SJSA1 (cell line): ENCODE data around the gene HIF1A. TPM values are rescaled to one million over a fixed set of nuclear protein-coding genes. Genes with fewer than 3 reads are reported as not detected.

Experiments used
- DNase-seq, 2 experiments: peaks; one replicate each; pipeline ENCODE4 v3.0.0-alpha.2; 2015 to 2020; ENCODE audit warnings: low spot score in 2 of 2, low read depth in 1 of 2
- H3K27ac ChIP-seq: fragments of 250-450 bp; sonication (Bioruptor Pico); 2 replicates; pipeline ENCODE4 v1.5.1; 2020; ENCODE audit warnings: mild to moderate bottlenecking, moderate library complexity
- H3K27me3 ChIP-seq: fragments of 250-450 bp; sonication (Bioruptor Pico); replicated peaks from 2 replicates; pipeline ENCODE4 v1.5.1; 2020; ENCODE audit warnings: mild to moderate bottlenecking, moderate library complexity
- H3K36me3 ChIP-seq: fragments of 250-450 bp; sonication (Bioruptor Pico); 2 replicates; pipeline ENCODE4 v1.5.1; 2020; ENCODE audit warnings: mild to moderate bottlenecking
- H3K4me1 ChIP-seq: fragments of 250-450 bp; sonication (Bioruptor Pico); replicated peaks from 2 replicates; pipeline ENCODE4 v1.6.1; 2021; ENCODE audit warnings: mild to moderate bottlenecking
- H3K4me3 ChIP-seq: fragments of 250-450 bp; sonication (Bioruptor Pico); 2 replicates; pipeline ENCODE4 v1.5.1; 2020; ENCODE audit warnings: mild to moderate bottlenecking
- H3K9me3 ChIP-seq: fragments of 250-450 bp; sonication (Bioruptor Pico); replicated peaks from 2 replicates; pipeline ENCODE4 v1.5.1; 2020; ENCODE audit warnings: mild to moderate bottlenecking
- total RNA-seq: library from RNA; depleted of rRNA; stranded (reverse); fragments of >200 nt; shearing (Covaris generic); gene quantifications from 2 replicates; pipeline ENCODE4 v1.2.3, GENCODE V29; 2014; rRNA removed

HIF1A gene
- total RNA-seq, 1 experiment from 2014 or later = 227 TPM

DNA sequence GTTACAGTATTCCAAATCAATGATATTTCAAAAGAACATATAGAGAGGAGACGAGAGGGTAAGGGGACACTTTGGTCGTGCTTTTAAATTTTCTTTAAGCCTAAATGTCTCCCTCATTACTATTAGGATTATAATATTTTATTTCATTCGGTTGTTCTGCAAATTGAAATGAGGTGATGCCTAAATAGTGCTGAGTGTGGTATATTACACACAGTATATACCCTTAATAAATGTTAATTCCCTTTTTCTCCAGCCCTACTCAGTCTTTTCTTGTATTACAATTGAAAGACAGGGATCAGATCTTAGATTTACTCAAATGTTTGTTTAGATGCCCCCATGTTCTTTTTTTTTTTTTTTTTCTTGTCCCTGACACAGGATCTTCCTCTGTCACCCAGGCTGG is 74.6 kb downstream of the HIF1A start:
- H3K36me3 ChIP-seq = peaks cover 53% of the 10 kb centered on the region
- H3K9me3 ChIP-seq = no peaks in the 10 kb centered on the region
- H3K4me3 ChIP-seq = no peak overlapping the region
- H3K4me1 ChIP-seq = peaks cover 2% of the 10 kb centered on the region; the same call in 1 of the 2 replicates
- no peaks in the 10 kb centered on the region for H3K27me3 ChIP-seq
- H3K27ac ChIP-seq = no peak overlapping the region
- DNase-seq = no peak

DNA sequence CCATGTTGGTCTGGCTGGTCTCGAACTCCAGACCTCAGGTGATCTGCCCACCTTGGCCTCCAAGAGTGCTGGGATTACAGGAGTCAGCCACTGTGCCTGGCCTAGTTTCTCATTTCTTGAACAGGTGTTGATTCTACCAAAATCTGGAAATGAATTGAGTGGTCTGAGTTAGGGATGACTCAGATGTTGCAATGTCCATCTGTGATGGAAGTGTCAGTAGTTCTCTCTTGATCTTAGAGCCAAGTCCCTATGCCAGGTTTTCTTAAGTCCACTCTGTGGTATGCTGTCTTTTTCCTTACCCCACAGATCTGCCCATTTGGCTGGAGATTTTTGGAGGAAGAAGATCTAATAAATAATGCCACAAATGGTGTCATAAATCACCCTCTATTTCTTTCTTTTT is 79.5 kb downstream of the HIF1A start:
- no peaks in the 10 kb centered on the region for H3K27me3 ChIP-seq
- H3K4me1 ChIP-seq = no peaks in the 10 kb centered on the region
- no peaks in the 10 kb centered on the region for H3K9me3 ChIP-seq
- H3K27ac ChIP-seq = no peak overlapping the region
- DNase-seq = no peak
- H3K4me3 ChIP-seq = no peak overlapping the region
- peaks cover 53% of the 10 kb centered on the region for H3K36me3 ChIP-seq

DNA sequence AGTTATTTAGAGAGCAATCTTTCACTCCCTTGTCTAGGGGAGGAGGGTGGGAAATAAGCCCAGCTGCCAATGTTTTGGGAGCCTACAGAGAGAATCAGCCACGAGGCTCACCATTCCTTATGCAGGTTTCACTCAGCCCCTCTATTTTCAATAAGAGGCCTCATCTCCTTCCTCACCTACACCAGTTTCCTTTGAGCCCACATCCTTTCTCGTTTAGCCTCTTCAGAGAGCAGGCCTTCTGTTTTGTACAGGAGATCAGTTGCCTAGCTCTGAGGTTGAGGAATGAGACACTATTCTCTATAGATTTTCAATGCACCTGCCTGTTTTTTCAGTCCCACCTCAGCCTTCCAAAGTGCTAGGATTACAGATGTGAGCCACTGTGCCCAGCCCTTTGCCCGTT is 84.8 kb downstream of the HIF1A start:
- H3K36me3 ChIP-seq = peaks cover 50% of the 10 kb centered on the region

DNA sequence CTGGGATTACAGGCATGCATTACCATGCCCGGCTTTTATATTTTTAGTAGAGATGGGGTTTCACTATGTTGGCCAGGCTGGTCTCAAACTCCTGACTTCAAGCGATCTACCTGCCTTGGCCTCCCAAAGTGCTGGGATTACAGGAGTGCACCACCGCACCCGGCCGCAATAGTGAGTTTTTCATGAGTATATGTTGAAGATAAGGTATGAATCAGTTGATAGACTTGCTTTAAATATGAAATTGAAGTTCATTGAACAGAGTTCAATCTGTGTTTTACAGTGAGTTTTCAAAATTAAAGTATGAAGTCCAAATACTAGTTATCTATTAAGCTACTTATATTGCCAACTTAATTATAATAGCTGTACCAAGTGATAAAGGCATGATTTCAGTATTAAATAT is 102.0 kb downstream of the HIF1A start:
- Histone ChIP-seq H3K4me1 (no peaks in the 10 kb centered on the region), H3K36me3 (peaks cover 9% of the 10 kb centered on the region), H3K9me3 (no peaks in the 10 kb centered on the region), H3K4me3 (no peak overlapping the region), H3K27me3 (0 out of 2 replicates have a peak, but pooled peaks cover 3% of the 10 kb centered on the region), H3K27ac (no peak overlapping the region)
- DNase-seq = no peak

More for the DNA sequence above, 84.8 kb downstream of the HIF1A start:
- no peak overlapping the region for H3K4me3 ChIP-seq
- no peaks in the 10 kb centered on the region for H3K9me3 ChIP-seq
- no peaks in the 10 kb centered on the region for H3K4me1 ChIP-seq
- no peak overlapping the region for H3K27ac ChIP-seq
- no peaks in the 10 kb centered on the region for H3K27me3 ChIP-seq
- DNase-seq = no peak

Other genes starting within 250 kb of the HIF1A start
- gene SNAPC1, start 66.9 kb downstream of the HIF1A start, total RNA-seq = 21.4 and 25.4 TPM in 2 replicates
- 0.18 and 0.31 TPM in 2 replicates for gene SYT16, start 117.2 kb downstream of the HIF1A start, total RNA-seq